Renal cortical epithelial cell (primary cell): ENCODE results near the gene SDR9C7. TPM values are rescaled to one million over a fixed set of nuclear protein-coding genes. Genes with fewer than 3 reads are reported as not detected.
"Not testable (repeated sequence)": the region's sequence is repeated elsewhere in the genome, so short reads cannot be mapped to it uniquely, and the experiment has no call there.

Source experiments
- DNase-seq: peaks from one replicate; pipeline ENCODE4 v3.0.0-alpha.2; 2011; ENCODE audit warnings: low read depth
- total RNA-seq: library from RNA; depleted of rRNA; stranded (reverse); fragments of >200 nt; gene quantifications from 2 replicates; pipeline ENCODE4 v1.2.3, GENCODE V29; 2014

Gene SDR9C7
- total RNA-seq: not detected in 2 replicates

DNA sequence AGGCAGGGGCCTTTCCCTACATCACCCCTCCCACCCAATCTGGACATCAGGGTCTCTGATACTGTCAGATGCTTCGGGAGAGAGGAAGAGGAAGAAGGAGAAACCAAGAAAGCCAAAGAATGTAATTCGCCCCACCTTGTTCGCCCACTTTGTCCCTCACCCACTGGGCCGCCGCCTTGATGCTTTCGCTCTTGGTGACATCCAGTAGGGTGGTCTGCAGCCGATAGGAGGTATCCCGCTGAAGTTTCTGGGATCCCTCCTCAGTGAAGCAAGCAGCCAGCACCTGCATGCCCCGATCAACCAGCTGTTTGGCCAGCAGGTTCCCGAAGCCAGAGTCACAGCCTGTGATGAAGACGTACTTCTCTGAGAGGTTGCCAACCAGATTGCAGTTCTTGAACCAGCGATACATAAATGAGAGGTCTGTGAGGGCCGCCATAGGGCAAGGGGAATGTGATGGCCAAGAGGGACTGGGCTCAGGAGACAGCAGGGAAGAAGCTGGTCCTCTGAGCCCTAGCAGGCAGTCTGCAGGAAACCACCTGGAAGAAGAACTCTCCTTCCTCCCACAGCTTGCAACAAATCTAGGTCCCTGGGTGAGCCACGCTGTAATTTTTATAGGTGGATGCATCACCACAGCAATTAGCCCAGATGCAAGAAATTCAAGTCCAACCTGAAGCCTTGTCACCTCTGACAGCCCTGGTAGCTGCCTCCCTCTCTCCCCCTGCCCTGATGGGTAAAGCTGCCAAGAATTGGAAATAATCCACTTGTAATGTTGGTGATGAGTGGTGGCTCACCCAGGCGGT lies at the start of gene SDR9C7:
Gene SDR9C7 (minus strand): TSS at position 583 of the 800 bp plus-strand sequence. CDS start 147 bp downstream, at position 436.
- no peak for DNase-seq

DNA sequence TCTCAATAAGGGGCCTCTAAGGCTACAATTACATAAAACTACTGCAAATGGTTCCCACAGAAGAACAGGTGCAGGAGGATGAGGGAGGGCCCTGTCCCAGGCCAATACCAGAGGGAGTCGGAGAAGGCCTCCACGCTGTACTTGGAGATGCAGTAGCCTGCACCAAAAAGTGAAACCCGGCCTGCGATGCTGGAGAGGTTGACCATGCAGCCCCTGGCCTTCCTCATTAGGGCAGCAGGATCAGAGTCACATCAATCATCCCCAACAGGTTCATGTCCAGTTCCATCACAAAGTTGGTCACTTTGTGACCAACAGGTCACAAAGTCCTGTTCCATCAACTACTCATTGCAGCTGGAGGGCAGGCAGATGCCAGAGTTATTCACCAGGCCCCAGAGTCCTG lies 49.2 kb upstream of the SDR9C7 start:
- no peak for DNase-seq

DNA sequence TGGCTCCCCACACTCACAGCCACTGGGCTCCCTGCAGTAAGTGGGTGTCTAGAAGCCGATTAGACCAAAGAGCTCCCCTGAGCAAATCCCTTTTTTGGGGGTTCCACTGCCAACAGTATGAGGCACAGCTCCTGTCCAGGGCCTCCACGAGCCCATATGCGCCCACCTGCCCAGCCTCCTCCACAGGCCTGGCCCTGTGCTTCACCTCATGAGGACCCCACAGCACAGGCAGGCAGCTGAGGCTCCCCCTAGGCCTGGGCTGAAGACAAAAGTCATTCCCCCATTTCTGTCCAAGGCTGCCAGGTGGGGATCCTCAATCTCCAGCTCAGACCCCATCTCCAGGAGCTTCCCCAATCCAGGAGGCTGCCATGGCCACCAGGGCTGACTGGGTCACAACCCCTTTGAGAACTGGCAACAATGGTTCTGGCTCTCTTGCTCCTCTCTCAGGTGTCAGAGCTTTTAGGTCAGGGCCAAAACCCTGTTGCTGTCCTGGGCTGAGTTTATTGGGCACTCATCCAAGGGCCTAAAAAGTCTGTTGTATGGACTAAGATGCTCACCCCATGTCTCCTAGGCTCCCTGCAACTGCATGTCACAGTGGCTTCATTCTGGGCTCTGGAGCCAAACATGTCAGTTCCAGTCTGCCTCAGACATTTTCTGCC lies 48.5 kb upstream of the SDR9C7 start:
- not testable (repeated sequence) for DNase-seq

DNA sequence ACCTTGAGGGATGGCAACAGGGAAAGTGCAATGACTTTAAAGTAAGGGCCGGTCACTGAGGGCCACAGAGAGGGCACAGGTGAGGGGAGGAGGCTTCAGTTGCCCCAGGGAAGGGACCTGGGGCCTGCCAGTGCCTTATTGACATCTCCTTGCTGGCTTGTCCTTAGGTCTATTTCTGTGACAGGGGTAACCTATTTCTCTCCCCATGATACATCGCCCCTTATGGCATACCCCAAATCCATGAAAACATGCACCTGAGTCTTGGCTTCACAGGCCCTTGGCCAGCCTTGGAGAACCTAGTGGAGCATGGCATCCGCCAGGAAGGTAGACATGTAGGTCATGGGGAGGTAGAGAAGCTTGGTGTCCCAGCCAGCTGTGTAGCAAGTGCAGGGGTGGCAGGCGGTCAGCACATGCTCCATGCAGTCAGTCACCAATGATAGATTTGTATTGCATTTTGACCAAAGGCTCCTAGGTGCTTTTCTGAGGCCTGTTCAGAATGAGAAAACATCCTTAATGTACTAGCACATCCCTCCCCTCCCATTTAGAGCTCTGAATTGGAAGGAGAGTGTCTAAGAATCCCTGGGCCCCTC lies 46.8 kb upstream of the SDR9C7 start:
- DNase-seq: no peak

DNA sequence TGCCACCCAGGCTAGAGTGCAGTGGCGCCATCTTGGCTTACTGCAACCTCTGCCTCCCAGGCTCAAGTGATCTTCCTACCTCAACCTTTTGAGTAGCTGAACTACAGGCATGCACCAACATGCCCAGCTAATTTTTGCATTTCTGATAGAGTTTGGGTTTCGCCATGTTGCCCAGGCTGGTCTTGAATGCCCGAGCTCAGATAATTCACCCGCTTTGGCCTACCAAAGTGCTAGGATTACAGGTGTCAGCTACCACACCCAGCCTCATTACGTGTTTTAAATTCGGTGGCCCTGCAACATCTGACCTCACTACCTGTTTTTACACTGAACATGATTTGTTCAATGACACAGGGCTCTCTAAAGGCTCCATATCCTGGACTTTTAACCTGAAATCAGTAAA lies 46.1 kb upstream of the SDR9C7 start:
- no peak for DNase-seq

DNA sequence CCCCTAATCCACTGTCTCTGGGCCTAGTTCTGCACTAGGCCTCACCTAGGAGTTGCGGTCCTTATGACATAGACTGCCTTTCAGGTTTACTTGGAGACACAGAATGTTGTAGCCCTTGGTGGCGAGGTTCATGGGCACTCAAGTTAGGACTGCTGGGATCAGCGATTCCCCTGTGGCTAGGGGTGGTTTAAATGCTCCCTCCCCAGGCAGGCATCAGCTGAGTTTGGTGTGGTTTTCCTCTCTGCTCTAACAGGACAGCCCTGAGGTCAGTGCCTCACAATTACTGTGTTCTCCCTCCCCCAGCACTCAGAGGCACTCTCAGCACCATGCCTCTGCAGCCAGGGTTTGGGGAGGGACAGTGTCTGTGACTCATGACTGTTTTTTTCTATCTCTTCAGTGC lies 45.4 kb upstream of the SDR9C7 start:
- peak; percentile 31 for DNase-seq

DNA sequence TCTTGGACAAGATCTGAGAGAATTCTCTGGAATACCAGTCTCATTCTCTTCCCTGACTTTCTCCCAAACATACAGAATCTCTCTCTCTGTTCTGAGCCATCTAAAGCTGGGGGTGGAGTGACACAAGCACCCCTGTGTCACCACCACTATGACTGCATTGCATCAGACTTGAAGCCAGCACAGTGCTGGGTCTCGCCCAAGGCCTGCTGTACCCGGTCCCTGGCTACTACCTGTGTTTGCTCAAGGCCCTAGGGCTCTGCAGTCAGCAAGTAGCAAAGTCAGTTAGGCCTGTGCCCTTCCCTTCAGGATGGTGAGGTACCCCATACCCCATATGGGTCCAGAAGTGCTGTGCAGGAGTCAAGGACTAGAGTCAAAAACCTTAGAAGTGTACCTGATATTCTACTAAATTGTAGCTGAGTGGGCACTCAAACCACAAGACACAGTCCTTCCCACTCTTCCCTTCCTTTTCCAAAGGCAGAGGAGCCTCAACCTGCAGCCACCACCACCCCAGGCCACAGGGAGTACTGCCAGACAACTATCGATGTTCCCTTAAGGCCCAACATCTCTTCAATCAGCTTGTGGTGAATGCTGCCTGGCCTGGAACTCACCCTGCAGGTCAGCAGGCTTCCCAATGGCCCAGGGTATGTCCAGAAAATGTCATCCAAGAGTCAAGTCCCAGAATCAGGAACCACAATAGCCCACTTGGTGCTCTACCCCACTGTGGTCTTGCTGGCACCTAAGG lies 44.4 kb upstream of the SDR9C7 start:
- DNase-seq: no peak

DNA sequence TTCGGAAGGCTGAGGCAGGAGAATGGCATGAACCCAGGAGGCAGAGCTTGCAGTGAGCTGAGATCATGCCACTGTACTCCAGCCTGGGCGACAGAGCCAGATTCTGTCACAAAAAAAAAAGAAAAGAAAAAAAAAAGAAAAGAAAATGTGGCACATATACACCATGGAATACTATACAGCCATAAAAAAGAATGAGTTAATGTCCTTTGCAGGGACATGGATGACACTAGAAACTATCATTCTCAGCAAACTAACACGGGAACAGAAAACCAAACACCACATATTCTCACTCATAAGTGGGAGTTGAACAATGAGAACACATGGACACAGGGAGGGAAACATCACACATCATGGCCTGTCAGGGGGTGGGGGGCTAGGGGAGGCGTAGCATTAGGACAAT lies 43.2 kb upstream of the SDR9C7 start:
- DNase-seq: not testable (repeated sequence)

DNA sequence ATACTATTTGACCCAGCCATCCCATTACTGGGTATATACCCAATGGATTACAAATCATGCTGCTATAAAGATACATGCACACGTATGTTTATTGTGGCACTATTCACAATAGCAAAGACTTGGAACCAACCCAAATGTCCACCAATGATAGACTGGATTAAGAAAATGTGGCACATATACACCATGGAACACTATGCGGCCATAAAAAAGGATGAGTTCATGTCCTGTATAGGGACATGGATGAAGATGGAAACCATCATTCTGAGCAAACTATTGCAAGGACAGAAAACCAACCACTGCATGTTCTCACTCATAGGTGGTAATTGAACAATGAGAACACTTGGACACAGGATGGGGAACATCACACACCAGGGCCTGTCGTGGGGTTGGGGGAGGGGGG lies 40.0 kb upstream of the SDR9C7 start:
- DNase-seq: not testable (repeated sequence)

DNA sequence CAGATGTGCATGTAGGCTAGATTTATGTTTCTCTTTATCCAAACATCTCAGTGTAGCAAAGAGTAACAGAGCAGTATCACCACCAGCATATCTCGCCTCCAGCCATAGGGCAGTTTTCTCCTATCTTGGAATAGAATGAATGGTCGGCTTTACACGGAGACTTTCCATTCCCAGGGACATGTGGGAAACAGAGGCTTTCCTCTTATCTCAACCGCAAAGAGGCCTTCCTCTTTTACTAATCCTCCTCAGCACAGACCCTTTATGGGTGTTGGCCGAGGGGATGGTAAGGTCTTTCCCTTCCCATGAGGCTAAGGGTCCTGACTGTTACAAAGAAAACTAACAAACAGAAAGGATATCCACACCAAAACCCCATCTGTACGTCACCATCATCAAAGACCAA lies 34.7 kb upstream of the SDR9C7 start:
- not testable (repeated sequence) for DNase-seq

DNA sequence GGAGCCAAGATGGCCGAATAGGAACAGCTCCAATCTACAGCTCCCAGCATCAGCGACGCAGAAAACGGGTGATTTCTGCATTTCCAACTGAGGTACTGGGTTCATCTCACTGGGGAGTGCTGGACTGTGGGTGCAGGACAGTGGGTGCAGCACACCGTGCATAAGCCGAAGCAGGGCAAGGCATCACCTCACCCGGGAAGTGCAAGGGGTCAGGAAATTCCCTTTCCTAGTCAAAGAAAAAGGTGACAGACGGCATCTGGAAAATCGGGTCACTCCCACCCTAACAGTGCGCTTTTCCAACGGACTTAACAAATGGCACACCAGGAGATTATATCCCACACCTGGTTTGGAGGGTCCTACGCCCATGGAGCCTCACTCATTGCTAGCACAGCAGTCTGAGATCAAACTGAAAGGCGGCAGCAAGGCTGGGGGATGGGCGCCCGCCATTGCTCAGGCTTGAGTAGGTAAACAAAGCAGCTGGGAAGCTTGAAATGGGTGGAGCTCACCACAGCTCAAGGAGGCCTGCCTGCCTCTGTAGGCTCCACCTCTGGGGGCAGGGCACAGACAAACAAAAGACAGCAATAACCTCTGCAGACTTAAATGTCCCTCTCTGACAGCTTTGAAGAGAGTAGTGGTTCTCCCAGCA lies 31.9 kb upstream of the SDR9C7 start:
- not testable (repeated sequence) for DNase-seq

DNA sequence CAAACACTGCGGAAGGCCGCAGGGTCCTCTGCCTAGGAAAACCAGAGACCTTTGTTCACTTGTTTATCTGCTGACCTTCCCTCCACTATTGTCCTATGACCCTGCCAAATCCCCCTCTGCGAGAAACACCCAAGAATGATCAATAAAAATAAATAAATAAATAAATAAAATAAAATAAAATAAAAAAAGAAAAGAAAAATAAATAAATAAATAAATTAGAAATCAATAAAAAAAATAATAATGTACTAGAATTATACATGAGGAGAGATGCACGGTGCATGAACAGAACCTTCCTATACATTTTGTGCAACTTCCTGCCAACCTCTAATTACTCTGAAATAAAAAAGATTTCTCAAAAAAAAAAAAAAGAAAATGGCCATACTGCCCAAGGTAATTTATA lies 30.9 kb upstream of the SDR9C7 start:
- DNase-seq: not testable (repeated sequence)

DNA sequence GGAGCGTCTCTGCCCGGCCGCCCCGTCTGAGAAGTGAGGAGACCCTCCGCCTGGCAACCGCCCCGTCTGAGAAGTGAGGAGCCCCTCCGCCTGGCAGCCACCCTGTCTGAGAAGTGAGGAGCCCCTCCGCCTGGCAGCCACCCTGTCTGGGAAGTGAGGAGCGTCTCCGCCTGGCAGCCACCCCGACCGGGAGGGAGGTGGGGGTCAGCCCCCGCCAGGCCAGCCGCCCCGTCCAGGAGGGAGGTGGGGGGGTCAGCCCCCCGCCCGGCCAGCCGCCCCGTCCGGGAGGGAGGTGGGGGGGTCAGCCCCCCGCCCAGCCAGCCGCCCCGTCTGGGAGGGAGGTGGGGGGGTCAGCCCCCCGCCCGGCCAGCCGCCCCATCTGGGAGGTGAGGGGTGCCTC lies 29.3 kb upstream of the SDR9C7 start:
- DNase-seq: not testable (repeated sequence)

DNA sequence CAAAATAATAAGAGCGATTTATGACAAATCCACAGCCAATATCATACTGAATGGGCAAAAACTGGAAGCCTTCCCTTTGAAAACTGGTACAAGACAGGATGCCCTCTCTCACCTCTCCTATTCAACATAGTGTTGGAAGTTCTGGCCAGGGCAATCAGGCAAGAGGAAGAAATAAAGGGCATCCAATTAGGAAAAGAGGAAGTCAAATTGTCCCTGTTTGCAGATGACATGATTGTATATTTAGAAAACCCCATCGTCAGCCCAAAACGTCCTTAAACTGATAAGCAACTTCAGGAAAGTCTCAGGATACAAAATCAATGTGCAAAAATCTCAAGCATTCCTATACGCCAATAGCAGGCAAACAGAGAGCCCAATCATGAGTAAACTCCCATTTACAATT lies 28.0 kb upstream of the SDR9C7 start:
- DNase-seq: not testable (repeated sequence)

DNA sequence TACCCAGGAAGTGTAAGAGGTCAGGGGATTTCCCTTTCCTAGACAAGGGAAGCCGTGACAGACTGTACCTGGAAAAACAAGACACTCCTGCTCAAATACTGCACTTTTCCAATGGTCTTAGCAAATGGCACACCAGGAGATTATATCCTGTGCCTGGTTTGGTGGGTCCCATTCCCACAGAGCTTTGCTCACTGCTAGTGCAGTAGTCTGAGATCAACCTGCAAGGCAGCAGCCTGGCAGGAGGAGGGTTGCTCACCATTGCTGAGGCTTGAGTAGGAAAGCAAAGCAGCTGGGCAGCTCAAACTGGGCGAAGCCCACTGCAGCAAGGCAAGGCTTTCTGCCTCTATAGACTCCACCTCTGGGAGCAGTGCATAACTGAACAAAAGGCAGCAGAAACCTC lies 24.2 kb upstream of the SDR9C7 start:
- no peak for DNase-seq

DNA sequence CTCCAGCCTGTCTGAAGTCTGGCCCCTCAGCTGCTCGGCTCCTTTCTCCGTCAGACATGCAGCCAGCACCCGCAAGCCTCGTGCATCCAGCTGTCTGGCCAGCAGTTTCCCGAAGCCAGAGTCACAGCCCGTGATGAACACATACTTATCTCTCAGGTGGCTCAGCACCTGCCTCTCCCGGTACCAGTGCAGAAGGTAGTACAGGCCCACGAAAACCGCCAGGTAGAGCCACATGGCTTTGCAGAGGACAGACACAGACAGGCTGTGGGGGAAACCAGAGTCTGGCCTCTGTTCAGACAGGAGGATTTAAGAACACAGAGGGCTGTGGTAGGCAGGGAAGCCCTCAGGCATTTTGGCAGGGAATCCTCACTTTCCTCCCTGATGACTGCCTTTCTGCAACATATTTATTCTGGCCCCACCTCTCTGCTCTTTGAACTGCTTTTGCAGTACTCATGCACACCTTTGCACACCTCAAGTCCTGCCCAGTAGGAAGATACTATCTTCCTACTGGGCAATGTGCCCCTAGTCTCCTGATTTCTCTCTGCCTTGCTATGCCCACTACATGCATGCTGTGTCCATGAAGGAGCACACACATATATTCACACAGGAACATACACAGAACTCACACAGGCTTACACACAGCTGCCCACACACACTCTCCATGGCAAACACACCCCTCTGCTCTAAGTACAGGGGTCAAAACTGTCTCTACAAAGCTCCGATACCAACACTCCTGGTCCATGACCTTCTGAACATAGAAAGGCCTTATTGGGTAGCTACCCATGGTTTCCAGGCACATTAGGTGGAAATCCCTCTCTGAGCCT lies 23.2 kb upstream of the SDR9C7 start, which contains the start of gene RDH16:
Gene RDH16 (minus strand): TSS at position 380 of the 824 bp plus-strand sequence. CDS start 146 bp downstream, at position 234.
- DNase-seq: no peak

DNA sequence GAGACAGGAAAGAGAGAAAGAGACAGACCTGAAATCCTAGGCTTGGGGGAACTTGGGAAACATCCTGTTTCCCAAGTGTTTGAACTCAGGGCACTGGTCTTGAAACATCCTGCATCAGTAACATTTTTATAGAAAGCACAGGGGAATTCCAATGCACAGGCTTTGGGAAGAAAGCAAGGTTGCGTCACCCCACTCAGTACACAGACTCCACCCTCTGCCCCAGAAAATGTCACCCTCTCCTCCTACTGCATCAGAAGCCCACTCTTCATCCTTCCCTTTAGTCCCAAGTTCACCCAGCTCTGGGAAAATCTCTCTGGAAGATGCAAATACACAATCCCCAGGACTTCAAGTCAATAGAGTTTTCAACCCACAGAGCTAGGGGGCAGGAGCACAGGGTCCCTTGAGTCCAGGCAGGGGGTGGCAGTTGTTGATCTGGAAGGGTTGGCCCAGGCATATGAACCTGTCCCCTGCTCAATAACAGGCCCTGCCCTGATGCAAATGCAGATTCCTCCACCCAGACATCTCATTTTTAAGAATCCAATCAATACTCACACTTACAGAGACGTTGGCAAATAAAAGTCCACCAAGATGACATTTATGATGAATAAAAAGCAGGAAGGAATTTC lies 21.5 kb upstream of the SDR9C7 start:
- peak; percentile 42 for DNase-seq

DNA sequence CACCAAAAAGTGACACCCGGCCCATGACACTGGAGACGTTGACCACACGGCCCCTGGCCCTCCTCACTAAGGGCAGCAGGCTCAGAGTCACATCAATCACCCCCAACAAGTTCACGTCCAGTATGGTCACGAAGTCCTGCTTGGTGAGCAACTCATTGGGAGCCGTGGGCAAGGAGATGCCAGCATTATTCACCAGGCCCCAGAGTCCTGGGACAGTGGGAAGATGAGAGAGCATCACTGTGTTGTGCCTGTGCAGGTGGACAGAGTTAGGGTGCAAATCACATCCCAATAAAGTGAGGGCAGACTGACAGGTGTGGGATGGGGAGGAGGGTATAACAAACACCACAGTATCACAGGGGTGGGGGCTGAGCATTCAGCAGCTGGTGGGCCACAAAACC lies 20.7 kb upstream of the SDR9C7 start:
- no peak for DNase-seq

DNA sequence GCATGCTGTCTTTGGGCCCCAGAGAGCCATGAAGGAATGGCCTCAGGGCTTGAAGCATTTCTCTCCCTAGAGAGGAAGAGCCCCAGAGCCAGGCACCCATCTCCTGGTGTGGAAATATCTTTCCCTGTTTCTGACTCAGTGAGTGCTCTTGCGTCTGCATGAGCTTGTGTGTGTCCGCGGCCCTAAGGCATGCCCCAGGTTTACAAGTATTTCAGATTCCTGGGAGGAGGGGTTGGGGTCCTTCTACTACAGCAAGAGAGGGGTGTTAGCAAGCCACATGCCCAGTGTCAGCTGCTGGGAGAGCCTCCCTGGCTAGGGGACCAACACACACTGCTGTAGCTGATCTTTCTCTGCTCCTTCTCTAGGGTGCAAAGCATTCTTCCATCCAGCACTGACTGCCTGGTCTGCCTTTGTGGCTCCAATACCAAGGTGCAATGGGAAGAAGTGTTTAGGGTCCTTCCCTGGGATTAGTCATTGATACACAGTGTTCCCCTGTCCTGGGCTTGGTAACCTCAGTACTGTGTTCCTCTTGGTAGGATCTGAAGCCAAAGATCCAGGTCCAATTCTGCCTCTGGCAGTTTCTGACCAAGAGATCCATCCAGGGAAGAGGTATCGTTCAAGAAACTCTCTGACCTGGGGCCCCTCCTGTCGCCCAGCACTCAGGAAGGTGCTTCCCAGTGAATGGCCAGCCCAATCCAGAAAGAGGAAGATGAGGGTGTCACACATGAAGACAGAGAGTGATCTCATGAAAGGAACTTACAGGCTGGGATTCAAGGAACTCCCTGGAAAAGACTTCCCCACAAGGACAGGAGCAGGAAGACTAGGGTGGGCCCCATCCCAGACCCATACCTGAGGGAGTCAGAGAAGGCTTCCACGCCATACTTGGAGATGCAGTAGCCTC lies 20.1 kb upstream of the SDR9C7 start:
- DNase-seq: no peak
